Stimulated activated memory B cell treated with anti-CD40 and anti-IgM and Interleukin-4, amounts not matched to agents 10 μg/mL and 1 μg/mL and 100 μg/mL, for 72 hours (primary cell): ENCODE measurements around the gene OPA3.

Source experiments
- ATAC-seq: fragments of 150-1000 bp; cut with Tn5 transposase; 2 replicates; pipeline ENCODE4 v1.10.0; 2021
- H3K27ac Mint-ChIP-seq: one replicate; pipeline ENCODE4 v1.8.0; 2022; ENCODE audit warnings: mild to moderate bottlenecking, mixed read lengths
- H3K27me3 Mint-ChIP-seq: one replicate; pipeline ENCODE4 v1.8.0; 2022; ENCODE audit warnings: mixed read lengths
- H3K36me3 Mint-ChIP-seq: one replicate; pipeline ENCODE4 v1.8.0; 2022; ENCODE audit warnings: mixed read lengths
- H3K4me1 Mint-ChIP-seq: one replicate; pipeline ENCODE4 v1.8.0; 2022; ENCODE audit warnings: mixed read lengths
- H3K4me3 Mint-ChIP-seq: one replicate; pipeline ENCODE4 v1.8.0; 2022; ENCODE audit warnings: mild to moderate bottlenecking, moderate library complexity, mixed read lengths
- H3K9me3 Mint-ChIP-seq: one replicate; pipeline ENCODE4 v1.8.0; 2022; ENCODE audit warnings: mixed read lengths

OPA3 gene

DNA sequence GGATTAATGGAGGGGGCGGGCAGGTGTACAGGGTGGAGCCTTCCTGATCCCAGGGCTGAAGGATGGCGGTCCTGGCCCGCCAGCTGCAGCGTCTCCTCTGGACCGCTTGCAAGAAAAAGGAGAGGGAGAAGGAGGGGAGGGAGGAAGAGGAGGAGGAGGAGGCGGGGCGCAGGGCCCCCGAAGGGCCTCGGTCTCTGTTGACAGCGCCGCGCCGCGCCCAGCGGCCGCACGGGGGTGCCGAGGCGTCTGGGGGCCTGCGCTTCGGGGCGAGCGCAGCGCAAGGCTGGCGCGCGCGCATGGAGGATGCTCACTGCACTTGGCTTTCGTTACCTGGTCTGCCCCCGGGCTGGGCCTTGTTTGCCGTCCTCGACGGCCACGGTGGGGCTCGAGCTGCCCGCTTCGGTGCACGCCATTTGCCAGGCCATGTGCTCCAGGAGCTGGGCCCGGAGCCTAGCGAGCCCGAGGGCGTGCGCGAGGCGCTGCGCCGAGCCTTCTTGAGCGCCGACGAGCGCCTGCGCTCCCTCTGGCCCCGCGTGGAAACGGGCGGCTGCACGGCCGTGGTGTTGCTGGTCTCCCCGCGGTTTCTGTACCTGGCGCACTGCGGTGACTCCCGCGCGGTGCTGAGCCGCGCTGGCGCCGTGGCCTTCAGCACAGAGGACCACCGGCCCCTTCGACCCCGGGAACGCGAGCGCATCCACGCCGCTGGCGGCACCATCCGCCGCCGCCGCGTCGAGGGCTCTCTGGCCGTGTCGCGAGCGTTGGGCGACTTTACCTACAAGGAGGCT, 86.0 kb downstream of the OPA3 start, which contains the start of gene PPM1N:
TSS of gene PPM1N (plus strand) at position 33 of the 785 bp plus-strand sequence. CDS start at position 63, 30 bp downstream.
- peaks cover 75% of the 10 kb centered on the region for H3K4me1 Mint-ChIP-seq
- peaks cover 14% of the 10 kb centered on the region for H3K27me3 Mint-ChIP-seq
- peak within 1 kb of the TSS; percentile 54 for H3K27ac Mint-ChIP-seq
- peak within 1 kb of the TSS; percentile 81 for H3K4me3 Mint-ChIP-seq
- H3K9me3 Mint-ChIP-seq = peaks cover 4% of the 10 kb centered on the region
- peak; percentile 71 for ATAC-seq
- H3K36me3 Mint-ChIP-seq = peaks cover 6% of the 10 kb centered on the region

- H3K4me1 Mint-ChIP-seq = peaks cover 78% of the 10 kb centered on the region
Measured at GRCh38 chr19:45497791-45498190, 86.8 kb downstream of the OPA3 start.

GRCh38 chr19:45496349-45496953, 88.2 kb downstream of the OPA3 start:
- Mint-ChIP-seq H3K27me3 (peaks cover 27% of the 10 kb centered on the region), H3K27ac (peak overlapping the region; percentile 54), H3K4me1 (peaks cover 70% of the 10 kb centered on the region), H3K36me3 (peaks cover 6% of the 10 kb centered on the region), H3K4me3 (peak overlapping the region; percentile 81), H3K9me3 (peaks cover 4% of the 10 kb centered on the region)
- ATAC-seq = peak; percentile 34

More at GRCh38 chr19:45497791-45498190, 86.8 kb downstream of the OPA3 start:
- peaks cover 4% of the 10 kb centered on the region for H3K9me3 Mint-ChIP-seq
- peak overlapping the region; percentile 78 for H3K4me3 Mint-ChIP-seq
- H3K36me3 Mint-ChIP-seq = peaks cover 6% of the 10 kb centered on the region
- H3K27me3 Mint-ChIP-seq = peaks cover 21% of the 10 kb centered on the region
- no peak for ATAC-seq
- peak overlapping the region; percentile 54 for H3K27ac Mint-ChIP-seq

- Mint-ChIP-seq H3K4me1 (peaks cover 61% of the 10 kb centered on the region), H3K4me3 (peak overlapping the region; percentile 52), H3K36me3 (no peaks in the 10 kb centered on the region), H3K9me3 (peaks cover 4% of the 10 kb centered on the region), H3K27me3 (peaks cover 27% of the 10 kb centered on the region), H3K27ac (no peak overlapping the region)
- ATAC-seq = no peak
Measured at GRCh38 chr19:45495178-45495577, 89.4 kb downstream of the OPA3 start.

- Mint-ChIP-seq H3K4me1 (peaks cover 56% of the 10 kb centered on the region), H3K4me3 (no peak overlapping the region), H3K36me3 (no peaks in the 10 kb centered on the region), H3K27ac (no peak overlapping the region), H3K9me3 (peaks cover 2% of the 10 kb centered on the region), H3K27me3 (peaks cover 27% of the 10 kb centered on the region)
- ATAC-seq = no peak
Measured at GRCh38 chr19:45494261-45494916, 90.2 kb downstream of the OPA3 start.

GRCh38 chr19:45492627-45493470, 91.8 kb downstream of the OPA3 start:
- Mint-ChIP-seq H3K27ac (peak overlapping the region; percentile 54), H3K4me3 (peak overlapping the region; percentile 59), H3K36me3 (no peaks in the 10 kb centered on the region), H3K4me1 (peaks cover 43% of the 10 kb centered on the region), H3K27me3 (peaks cover 27% of the 10 kb centered on the region), H3K9me3 (no peaks in the 10 kb centered on the region)
- ATAC-seq = no peak

GRCh38 chr19:45492137-45492626, 92.4 kb downstream of the OPA3 start:
- Mint-ChIP-seq H3K9me3 (no peaks in the 10 kb centered on the region), H3K4me1 (peaks cover 37% of the 10 kb centered on the region), H3K27ac (no peak overlapping the region), H3K27me3 (peaks cover 27% of the 10 kb centered on the region), H3K4me3 (peak overlapping the region; percentile 51), H3K36me3 (no peaks in the 10 kb centered on the region)
- ATAC-seq = no peak

DNA sequence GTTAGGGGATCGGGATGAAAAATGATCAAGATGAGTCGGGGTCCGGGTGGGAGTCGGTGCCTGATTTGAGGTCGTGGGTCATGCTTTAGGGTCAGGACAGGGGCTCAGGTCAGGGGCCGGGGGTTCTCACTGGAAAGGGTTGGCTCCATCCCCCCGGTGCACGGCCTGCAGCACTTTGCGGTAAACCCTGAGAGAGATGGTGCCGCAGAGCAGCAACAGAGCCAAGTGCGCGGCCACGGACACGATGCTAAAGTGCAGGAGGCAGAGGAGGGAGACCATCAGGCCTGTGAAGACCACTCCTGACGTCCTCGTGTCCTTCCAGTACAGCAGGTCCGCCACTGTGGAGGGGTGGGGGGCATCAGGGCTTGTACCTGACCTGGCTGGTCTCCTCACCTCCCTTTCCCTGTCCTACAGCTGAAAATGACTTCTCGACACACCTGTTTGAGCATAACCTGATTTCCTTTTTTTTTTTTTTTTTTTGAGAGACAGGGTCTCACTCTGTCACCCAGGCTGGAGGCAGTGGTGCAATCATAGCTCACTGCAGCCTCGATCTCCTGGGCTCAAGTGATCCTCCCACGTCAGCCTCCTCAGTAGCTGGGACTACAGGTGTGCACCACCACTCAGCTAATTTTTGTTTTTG, 95.3 kb downstream of the OPA3 start:
- Mint-ChIP-seq H3K27me3 (peaks cover 13% of the 10 kb centered on the region), H3K9me3 (no peaks in the 10 kb centered on the region), H3K27ac (no peak overlapping the region), H3K36me3 (no peaks in the 10 kb centered on the region), H3K4me1 (peaks cover 25% of the 10 kb centered on the region), H3K4me3 (no peak overlapping the region)
- ATAC-seq = no peak

DNA sequence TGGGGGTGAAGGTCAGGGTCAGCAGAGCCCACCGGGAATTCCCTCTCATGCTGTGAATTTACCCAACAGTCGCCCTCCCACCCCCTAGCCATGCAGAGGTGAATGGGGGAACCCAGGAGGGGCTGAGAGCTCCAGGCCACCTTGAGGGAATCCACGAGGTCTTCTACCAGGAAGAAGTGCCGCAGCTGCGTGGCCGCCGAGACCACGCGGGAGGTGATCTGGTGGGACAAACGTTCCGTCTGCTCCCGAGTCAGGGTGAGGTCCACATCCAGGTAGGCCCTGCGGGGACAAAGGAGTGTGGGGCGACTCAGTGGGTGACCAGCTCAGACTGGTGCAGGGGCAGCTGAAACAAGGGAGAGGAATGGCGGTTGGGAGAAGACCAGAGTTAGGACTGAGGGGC, 95.9 kb downstream of the OPA3 start:
- no peak for ATAC-seq
- peaks cover 19% of the 10 kb centered on the region for H3K4me1 Mint-ChIP-seq
- no peaks in the 10 kb centered on the region for H3K9me3 Mint-ChIP-seq
- H3K27me3 Mint-ChIP-seq = peaks cover 13% of the 10 kb centered on the region
- H3K27ac Mint-ChIP-seq = no peak overlapping the region
- H3K4me3 Mint-ChIP-seq = no peak overlapping the region
- H3K36me3 Mint-ChIP-seq = no peaks in the 10 kb centered on the region

GRCh38 chr19:45485305-45486077, 99.1 kb downstream of the OPA3 start:
- no peaks in the 10 kb centered on the region for H3K36me3 Mint-ChIP-seq
- H3K9me3 Mint-ChIP-seq = no peaks in the 10 kb centered on the region
- peak overlapping the region; percentile 77 for H3K27ac Mint-ChIP-seq
- no peaks in the 10 kb centered on the region for H3K27me3 Mint-ChIP-seq
- peaks cover 7% of the 10 kb centered on the region for H3K4me1 Mint-ChIP-seq
- peak; percentile 99 for ATAC-seq
- peak overlapping the region; percentile 95 for H3K4me3 Mint-ChIP-seq

- Mint-ChIP-seq H3K4me3 (no peak overlapping the region), H3K36me3 (no peaks in the 10 kb centered on the region), H3K9me3 (no peaks in the 10 kb centered on the region), H3K27me3 (no peaks in the 10 kb centered on the region), H3K4me1 (peaks cover 7% of the 10 kb centered on the region), H3K27ac (no peak overlapping the region)
- ATAC-seq = no peak
Measured at GRCh38 chr19:45484273-45484945, 100.2 kb downstream of the OPA3 start.

DNA sequence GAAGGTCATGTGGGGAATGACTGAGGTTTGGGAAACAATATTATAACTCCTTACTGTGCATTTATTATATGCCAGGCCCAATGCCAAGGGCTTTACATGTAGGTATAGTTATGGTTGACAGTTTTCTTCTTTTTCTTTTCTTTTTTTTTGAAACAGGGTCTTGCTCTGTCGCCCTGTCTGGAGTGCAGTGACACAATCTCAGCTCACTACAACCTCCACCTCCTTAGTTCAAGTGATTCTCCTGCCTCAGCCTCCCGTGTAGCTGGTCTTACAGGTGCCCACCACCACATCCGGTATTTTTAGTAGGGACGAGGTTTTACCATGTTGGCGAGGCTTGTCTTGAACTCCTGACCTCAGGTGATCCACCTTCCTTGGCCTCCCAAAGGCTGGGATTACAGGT, 101.6 kb downstream of the OPA3 start:
- Mint-ChIP-seq H3K4me3 (no peak overlapping the region), H3K36me3 (no peaks in the 10 kb centered on the region), H3K27ac (no peak overlapping the region), H3K27me3 (no peaks in the 10 kb centered on the region), H3K4me1 (peaks cover 19% of the 10 kb centered on the region), H3K9me3 (no peaks in the 10 kb centered on the region)
- ATAC-seq = no peak

DNA sequence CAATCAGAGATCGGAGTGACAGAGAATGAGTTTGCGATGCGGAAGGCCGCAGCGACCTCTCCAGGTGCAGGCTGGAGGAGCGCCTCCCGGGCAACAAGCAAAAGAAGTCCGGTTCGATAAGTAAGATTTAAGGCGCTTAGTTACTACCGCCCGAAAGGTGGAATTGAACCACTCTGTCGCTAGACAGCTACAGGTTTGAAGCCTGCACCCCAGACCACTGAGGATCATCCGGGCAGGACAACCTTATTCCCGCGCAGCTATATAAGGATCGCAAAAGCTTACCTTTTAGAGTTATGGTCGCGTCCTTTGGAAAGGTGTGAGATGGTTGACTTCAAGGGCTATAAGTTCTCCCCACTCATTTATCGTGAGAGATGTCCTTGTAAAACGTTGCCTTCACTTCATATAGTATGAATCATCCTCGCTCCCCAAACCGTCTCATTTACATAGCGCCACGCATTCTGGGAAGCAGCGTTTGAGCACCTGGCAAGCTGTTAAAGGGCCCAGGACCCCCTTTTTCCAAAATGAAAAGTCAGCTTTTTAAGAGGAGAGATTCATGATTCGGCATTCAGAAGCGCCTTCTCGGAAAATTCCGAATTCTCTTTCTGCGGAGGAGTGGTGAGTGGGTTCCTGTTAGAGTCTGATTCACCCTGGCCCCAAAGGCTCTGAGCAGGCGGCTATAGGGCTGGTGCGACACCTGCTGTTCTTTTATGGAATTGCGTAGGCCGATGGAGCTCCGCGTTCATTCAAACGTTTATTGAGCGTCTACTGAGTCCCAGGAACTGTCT, 106.0 kb downstream of the OPA3 start:
- H3K27me3 Mint-ChIP-seq = no peaks in the 10 kb centered on the region
- peak overlapping the region; percentile 99 for H3K27ac Mint-ChIP-seq
- peaks cover 36% of the 10 kb centered on the region for H3K4me1 Mint-ChIP-seq
- peak; percentile 98 for ATAC-seq
- peak overlapping the region; percentile 82 for H3K4me3 Mint-ChIP-seq
- H3K9me3 Mint-ChIP-seq = no peaks in the 10 kb centered on the region
- no peaks in the 10 kb centered on the region for H3K36me3 Mint-ChIP-seq
